H9 (cell line): ENCODE measurements around the gene DHH. TPM values are rescaled to one million over a fixed set of nuclear protein-coding genes. Genes with fewer than 3 reads are reported as not detected.

ENCODE experiments used
- DNase-seq: peaks from one replicate; pipeline ENCODE4 v3.0.0-alpha.2; 2017
- H2AFZ ChIP-seq: one replicate; pipeline ENCODE4 v1.6.1; 2013; ENCODE audit warnings: mild to moderate bottlenecking, low read length, control low read depth, moderate library complexity
- H2AK5ac ChIP-seq: 2 replicates; pipeline ENCODE4 v1.6.1; 2013; ENCODE audit warnings: low read length, control low read depth, mixed read lengths; ENCODE audit not compliant: insufficient read length
- H2BK120ac ChIP-seq: one replicate; pipeline ENCODE4 v1.6.1; 2013; ENCODE audit warnings: low read depth, mild to moderate bottlenecking, low read length, control low read depth, inconsistent platforms; ENCODE audit not compliant: poor library complexity, severe bottlenecking
- H2BK12ac ChIP-seq: 2 replicates; pipeline ENCODE4 v1.6.1; 2013; ENCODE audit warnings: low read length, control low read depth, mixed read lengths, low read depth; ENCODE audit not compliant: insufficient read length
- H2BK15ac ChIP-seq: 2 replicates; pipeline ENCODE4 v1.6.1; 2013; ENCODE audit warnings: low read depth, low read length, control low read depth
- H2BK20ac ChIP-seq: one replicate; pipeline ENCODE4 v1.6.1; 2013; ENCODE audit warnings: low read depth, mild to moderate bottlenecking, low read length, control low read depth, inconsistent platforms; ENCODE audit not compliant: poor library complexity, severe bottlenecking
- H2BK5ac ChIP-seq: 2 replicates; pipeline ENCODE4 v1.6.1; 2013; ENCODE audit warnings: low read length, control low read depth, mixed read lengths; ENCODE audit not compliant: insufficient read length
- H3K14ac ChIP-seq: 2 replicates; pipeline ENCODE4 v1.6.1; 2013; ENCODE audit warnings: low read length, control low read depth; ENCODE audit not compliant: insufficient read depth
- H3K18ac ChIP-seq: 2 replicates; pipeline ENCODE4 v1.6.1; 2013; ENCODE audit warnings: low read depth, mild to moderate bottlenecking, mixed read lengths, low read length, control low read depth; ENCODE audit not compliant: insufficient read length
- H3K23ac ChIP-seq: 2 replicates; pipeline ENCODE4 v1.6.1; 2013; ENCODE audit warnings: low read length, control low read depth, mixed read lengths, low read depth; ENCODE audit not compliant: insufficient read length
- H3K23me2 ChIP-seq: 2 replicates; pipeline ENCODE4 v1.6.1; 2013; ENCODE audit warnings: low read depth, mild to moderate bottlenecking, mixed read lengths, low read length, control low read depth; ENCODE audit not compliant: insufficient read length, poor library complexity, severe bottlenecking
- H3K27ac ChIP-seq: 2 replicates; pipeline ENCODE4 v1.5.1; 2013; ENCODE audit warnings: low read length, control low read depth, mixed read lengths, low read depth; ENCODE audit not compliant: insufficient read length
- H3K27me3 ChIP-seq: 2 replicates; pipeline ENCODE4 v1.6.1; 2013; ENCODE audit warnings: low read length, control low read depth, inconsistent platforms; ENCODE audit not compliant: insufficient read depth
- H3K4ac ChIP-seq: 2 replicates; pipeline ENCODE4 v1.6.1; 2013; ENCODE audit warnings: low read depth, mild to moderate bottlenecking, control low read depth, inconsistent platforms, low read length, moderate library complexity
- H3K4me1 ChIP-seq: 2 replicates; pipeline ENCODE4 v1.6.1; 2013; ENCODE audit warnings: low read length, control low read depth, inconsistent platforms; ENCODE audit not compliant: insufficient read depth
- H3K4me2 ChIP-seq: 2 replicates; pipeline ENCODE4 v1.6.1; 2013; ENCODE audit warnings: low read length, control low read depth, mixed read lengths; ENCODE audit not compliant: insufficient read length, insufficient read depth
- H3K56ac ChIP-seq: 2 replicates; pipeline ENCODE4 v1.6.1; 2013; ENCODE audit warnings: low read depth, mild to moderate bottlenecking, mixed read lengths, low read length, control low read depth; ENCODE audit not compliant: insufficient read length
- H3K79me1 ChIP-seq: 2 replicates; pipeline ENCODE4 v1.6.1; 2013; ENCODE audit warnings: low read depth, mild to moderate bottlenecking, moderate library complexity, low read length, control low read depth, inconsistent platforms; ENCODE audit not compliant: insufficient read depth, poor library complexity, severe bottlenecking
- H3K79me2 ChIP-seq: 2 replicates; pipeline ENCODE4 v1.6.1; 2013; ENCODE audit warnings: low read length, control low read depth, inconsistent platforms; ENCODE audit not compliant: insufficient read depth
- H3K9ac ChIP-seq: 2 replicates; pipeline ENCODE4 v1.6.1; 2013; ENCODE audit warnings: low read length, control low read depth, mixed read lengths; ENCODE audit not compliant: insufficient read length; ENCODE audit errors: extremely low read depth
- H3K9me3 ChIP-seq: one replicate; pipeline ENCODE4 v1.6.1; 2013; ENCODE audit warnings: low read depth, low read length, inconsistent platforms; ENCODE audit not compliant: control insufficient read depth
- H3T11ph ChIP-seq: one replicate; pipeline ENCODE4 v1.6.1; 2013; ENCODE audit warnings: mild to moderate bottlenecking, low read length, control low read depth, inconsistent platforms
- H4K20me1 ChIP-seq: one replicate; pipeline ENCODE4 v1.6.1; 2013; ENCODE audit not compliant: control insufficient read depth, insufficient read length, insufficient read depth
- H4K5ac ChIP-seq: 2 replicates; pipeline ENCODE4 v1.6.1; 2013; ENCODE audit warnings: low read depth, mild to moderate bottlenecking, mixed read lengths, low read length, control low read depth; ENCODE audit not compliant: insufficient read length
- H4K8ac ChIP-seq: replicated peaks from 2 replicates; pipeline ENCODE4 v1.6.1; 2013; ENCODE audit warnings: low read length, control low read depth, mixed read lengths, low read depth; ENCODE audit not compliant: insufficient read length
- H4K91ac ChIP-seq: 2 replicates; pipeline ENCODE4 v1.6.1; 2013; ENCODE audit warnings: low read depth, mild to moderate bottlenecking, moderate library complexity, mixed read lengths, low read length, control low read depth; ENCODE audit not compliant: insufficient read length
- H3K27ac Mint-ChIP-seq, 3 experiments: 2 replicates in 2 of 3; 3 replicates in 1 of 3; pipeline ENCODE4 v1.8.0; 2020 to 2021; ENCODE audit warnings: mixed read lengths in 3 of 3, mild to moderate bottlenecking in 1 of 3, moderate library complexity in 1 of 3
- H3K27me3 Mint-ChIP-seq: 2 replicates; pipeline ENCODE4 v1.8.0; 2021; ENCODE audit warnings: low read depth, mild to moderate bottlenecking, moderate library complexity, mixed read lengths
- H3K36me3 Mint-ChIP-seq, 3 experiments: 2 replicates in 2 of 3; 3 replicates in 1 of 3; pipeline ENCODE4 v1.8.0; 2020 to 2021; ENCODE audit warnings: low read depth in 3 of 3, mixed read lengths in 3 of 3; ENCODE audit not compliant: insufficient read depth in 1 of 3
- H3K4me1 Mint-ChIP-seq, 2 experiments: 2 replicates each; pipeline ENCODE4 v1.8.0; 2020; ENCODE audit warnings: mixed read lengths in 2 of 2
- H3K4me3 Mint-ChIP-seq, 2 experiments: 2 replicates in 1 of 2; 3 replicates in 1 of 2; pipeline ENCODE4 v1.8.0; 2020 to 2021; ENCODE audit warnings: mild to moderate bottlenecking in 2 of 2, mixed read lengths in 2 of 2, moderate library complexity in 1 of 2
- H3K9me3 Mint-ChIP-seq, 2 experiments: 2 replicates in 1 of 2; 3 replicates in 1 of 2; pipeline ENCODE4 v1.8.0; 2020; ENCODE audit warnings: mild to moderate bottlenecking in 2 of 2, mixed read lengths in 2 of 2, moderate library complexity in 1 of 2
- WGBS: extraction: QIAGEN DNeasy Blood & Tissue Kit; methylation state at CpG from one replicate; pipeline ENCODE4 v1.1.7; 2013; ENCODE audit warnings: missing lambda C conversion rate, low lambda C conversion rate, mixed read lengths; ENCODE audit not compliant: insufficient read length; ENCODE audit errors: extremely low coverage; 5-methylcytosine and 5-hydroxymethylcytosine counted together
- total RNA-seq: library from RNA; stranded (reverse); gene quantifications from 2 replicates; pipeline ENCODE4 v1.2.1, GENCODE V29; 2021
- TF ChIP-seq, protein P1 (sequence below): fragments of 200-600 bp; sonication (generic); conservative IDR thresholded peaks from 3 replicates; pipeline ENCODE4 v1.8.0; 2021; ENCODE audit warnings: antibody characterized with exemption, mild to moderate bottlenecking

DHH gene
- total RNA-seq, 1 experiment from 2014 or later, result 0.20 TPM

DNA sequence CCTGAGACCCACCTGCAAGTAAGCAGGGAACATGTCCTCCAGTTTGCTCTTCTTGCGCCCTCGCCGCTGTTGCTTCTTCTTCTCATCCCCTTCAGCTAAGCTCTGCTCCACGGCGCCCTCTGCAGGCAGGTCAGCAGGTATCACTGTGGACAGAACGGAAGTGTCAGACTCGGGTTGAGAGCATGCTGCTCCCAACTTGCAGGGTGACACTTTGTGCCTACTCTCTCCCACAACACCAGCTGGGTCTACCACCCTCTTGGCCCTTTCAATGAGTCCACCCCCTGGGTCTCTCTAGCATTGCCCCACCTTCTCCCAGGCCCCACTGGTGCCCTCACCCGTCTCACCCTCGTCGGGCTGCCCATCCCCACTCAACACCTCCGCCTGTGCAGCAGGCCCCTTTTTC is 50.7 kb downstream of the DHH start:
- Histone ChIP-seq H3K23me2 (no peaks in the 10 kb centered on the region), H2AFZ (no peak overlapping the region), H3T11ph (no peak overlapping the region), H4K20me1 (no peaks in the 10 kb centered on the region), H3K4me1 (no peaks in the 10 kb centered on the region), H3K79me2 (no peaks in the 10 kb centered on the region), H3K27me3 (no peaks in the 10 kb centered on the region), H3K9ac (no peak overlapping the region), H2BK120ac (no peak overlapping the region), H3K18ac (no peak overlapping the region), H4K91ac (no peak overlapping the region), H3K23ac (no peak overlapping the region), H3K79me1 (no peaks in the 10 kb centered on the region), H3K14ac (no peak overlapping the region), H3K4me2 (no peak overlapping the region), H4K5ac (no peak overlapping the region), H2BK15ac (no peak overlapping the region), H4K8ac (no peak overlapping the region), H2BK20ac (no peak overlapping the region), H3K56ac (no peak overlapping the region), H2BK5ac (no peak overlapping the region), H3K9me3 (no peaks in the 10 kb centered on the region), H2AK5ac (no peak overlapping the region), H2BK12ac (no peak overlapping the region), H3K27ac (no peak overlapping the region), H3K4ac (no peak overlapping the region)
- Mint-ChIP-seq H3K27me3 (no peaks in the 10 kb centered on the region), H3K9me3 (no peaks in the 10 kb centered on the region), H3K27ac (peak overlapping the region in 1 of 3 experiments; percentile 29; a peak in 1 of 7 replicates), H3K4me3 (no peak overlapping the region), H3K36me3 (peaks cover 68 to 97% (median 93%) of the 10 kb centered on the region in 3 experiments), H3K4me1 (no peaks in the 10 kb centered on the region)
- DNase-seq, result peak; percentile 85
- TF ChIP-seq, protein P1, sequence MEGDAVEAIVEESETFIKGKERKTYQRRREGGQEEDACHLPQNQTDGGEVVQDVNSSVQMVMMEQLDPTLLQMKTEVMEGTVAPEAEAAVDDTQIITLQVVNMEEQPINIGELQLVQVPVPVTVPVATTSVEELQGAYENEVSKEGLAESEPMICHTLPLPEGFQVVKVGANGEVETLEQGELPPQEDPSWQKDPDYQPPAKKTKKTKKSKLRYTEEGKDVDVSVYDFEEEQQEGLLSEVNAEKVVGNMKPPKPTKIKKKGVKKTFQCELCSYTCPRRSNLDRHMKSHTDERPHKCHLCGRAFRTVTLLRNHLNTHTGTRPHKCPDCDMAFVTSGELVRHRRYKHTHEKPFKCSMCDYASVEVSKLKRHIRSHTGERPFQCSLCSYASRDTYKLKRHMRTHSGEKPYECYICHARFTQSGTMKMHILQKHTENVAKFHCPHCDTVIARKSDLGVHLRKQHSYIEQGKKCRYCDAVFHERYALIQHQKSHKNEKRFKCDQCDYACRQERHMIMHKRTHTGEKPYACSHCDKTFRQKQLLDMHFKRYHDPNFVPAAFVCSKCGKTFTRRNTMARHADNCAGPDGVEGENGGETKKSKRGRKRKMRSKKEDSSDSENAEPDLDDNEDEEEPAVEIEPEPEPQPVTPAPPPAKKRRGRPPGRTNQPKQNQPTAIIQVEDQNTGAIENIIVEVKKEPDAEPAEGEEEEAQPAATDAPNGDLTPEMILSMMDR, result peak; percentile 87
- no CpG with 5 or more reads among the region's 11 CpGs for WGBS
